ENCODE data around the gene TCEAL5. TPM values are rescaled to one million over a fixed set of nuclear protein-coding genes. Genes with fewer than 3 reads are reported as not detected.
"Not testable (repeated sequence)": the region's sequence is repeated elsewhere in the genome, so short reads cannot be mapped to it uniquely, and the experiment has no call there.

The TCEAL5 gene, protein sequence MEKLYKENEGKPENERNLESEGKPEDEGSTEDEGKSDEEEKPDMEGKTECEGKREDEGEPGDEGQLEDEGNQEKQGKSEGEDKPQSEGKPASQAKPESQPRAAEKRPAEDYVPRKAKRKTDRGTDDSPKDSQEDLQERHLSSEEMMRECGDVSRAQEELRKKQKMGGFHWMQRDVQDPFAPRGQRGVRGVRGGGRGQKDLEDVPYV
- not detected in 2 replicates for total RNA-seq (2014; rRNA removed; shearing (Covaris generic))
- not detected in 2 replicates for polyA plus RNA-seq (2014; cell fraction: nucleus; rRNA removed)

DNA sequence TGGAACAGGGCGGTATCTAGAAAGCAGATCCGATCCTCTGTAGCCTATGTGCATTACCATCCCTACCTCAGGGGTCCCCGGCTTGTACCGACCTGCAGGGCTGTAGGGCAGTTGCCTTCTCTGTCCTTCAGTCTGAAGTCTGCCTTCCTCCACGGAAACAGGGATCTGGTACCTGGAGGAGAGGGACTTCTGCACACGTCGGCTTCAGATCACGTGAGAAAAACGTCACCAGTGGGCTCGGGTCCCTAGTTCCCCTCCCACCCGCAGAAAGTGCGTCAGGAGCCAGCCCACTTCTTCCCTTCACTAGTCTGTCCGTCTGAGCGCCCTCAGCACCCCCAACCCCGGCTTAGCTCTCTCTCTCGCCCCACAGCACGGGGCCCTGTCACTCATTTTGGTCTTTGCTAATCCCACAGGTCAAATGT, at the start of gene TCEAL5:
TCEAL5 (minus strand) TSS at position 170 of the 422 bp plus-strand sequence. CDS start 2,187 bp downstream, outside the sequence.
- DNase-seq (ENCODE audit: extremely low read depth, low read depth), result no peak

DNA sequence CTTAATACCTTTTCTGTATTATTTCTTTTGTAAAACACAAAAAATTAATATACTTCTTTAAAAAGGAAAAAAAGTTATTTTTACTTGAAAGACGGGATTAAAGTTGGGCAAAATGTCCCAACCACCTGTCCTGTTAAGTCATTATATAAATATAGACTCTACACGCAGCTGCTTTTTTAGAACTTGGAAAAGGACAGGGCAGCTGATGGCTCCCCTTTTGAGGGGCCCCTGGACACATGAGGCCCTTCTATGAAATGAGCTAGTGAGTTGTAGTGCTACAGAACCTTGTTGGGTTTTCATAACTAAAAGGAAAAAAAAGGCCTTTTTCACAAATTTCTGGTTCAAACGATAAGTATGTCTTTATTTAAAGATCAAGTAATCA, 34.8 kb upstream of the TCEAL5 start:
- DNase-seq (ENCODE audit: extremely low read depth, low read depth), result no peak

DNA sequence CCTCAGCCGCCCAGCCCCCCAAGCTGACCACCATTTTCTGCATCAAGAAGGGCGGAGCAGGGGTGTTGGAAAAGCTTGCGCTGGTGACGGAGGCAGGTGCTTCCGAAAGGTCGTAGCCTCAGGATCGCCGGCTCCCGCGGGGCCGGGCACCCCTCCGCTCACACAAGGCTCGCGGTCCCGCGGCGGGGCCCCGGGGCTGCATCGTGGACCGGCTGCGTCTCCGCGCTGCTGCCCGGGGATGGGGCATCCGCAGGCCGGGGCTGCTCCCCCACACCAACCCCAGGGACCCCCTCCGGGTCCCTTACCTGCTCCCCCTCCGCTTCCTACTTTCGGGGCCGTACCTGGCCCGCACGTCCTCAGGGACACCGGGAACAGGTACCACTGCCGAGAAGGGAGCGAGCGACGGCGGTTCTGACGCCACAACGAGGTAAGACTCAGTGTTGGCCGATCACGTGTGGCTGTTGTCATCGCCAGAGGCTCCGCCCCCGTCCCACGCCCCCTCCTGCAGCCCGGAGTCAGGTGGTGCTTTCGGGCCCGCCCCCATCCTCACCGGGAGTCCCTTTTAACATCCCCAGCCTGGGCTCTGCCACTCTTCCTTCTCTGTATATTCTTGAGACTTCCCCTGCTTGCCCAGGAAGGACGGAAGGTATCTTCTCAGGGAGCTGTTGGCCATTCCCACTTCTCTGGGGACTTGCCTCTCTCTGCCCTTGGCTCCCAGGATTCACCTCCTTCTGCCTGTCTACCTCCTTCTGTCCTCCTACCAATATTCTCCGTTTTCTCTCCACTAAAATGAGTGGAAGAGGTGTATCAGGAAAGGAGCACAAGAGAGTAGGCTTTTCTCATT, 34.2 kb upstream of the TCEAL5 start, which contains the start of gene BEX2:
BEX2 (minus strand) TSS at position 436 of the 844 bp plus-strand sequence. CDS start 1,014 bp downstream, outside the sequence.
- DNase-seq (ENCODE audit: extremely low read depth, low read depth), result peak; percentile 60

DNA sequence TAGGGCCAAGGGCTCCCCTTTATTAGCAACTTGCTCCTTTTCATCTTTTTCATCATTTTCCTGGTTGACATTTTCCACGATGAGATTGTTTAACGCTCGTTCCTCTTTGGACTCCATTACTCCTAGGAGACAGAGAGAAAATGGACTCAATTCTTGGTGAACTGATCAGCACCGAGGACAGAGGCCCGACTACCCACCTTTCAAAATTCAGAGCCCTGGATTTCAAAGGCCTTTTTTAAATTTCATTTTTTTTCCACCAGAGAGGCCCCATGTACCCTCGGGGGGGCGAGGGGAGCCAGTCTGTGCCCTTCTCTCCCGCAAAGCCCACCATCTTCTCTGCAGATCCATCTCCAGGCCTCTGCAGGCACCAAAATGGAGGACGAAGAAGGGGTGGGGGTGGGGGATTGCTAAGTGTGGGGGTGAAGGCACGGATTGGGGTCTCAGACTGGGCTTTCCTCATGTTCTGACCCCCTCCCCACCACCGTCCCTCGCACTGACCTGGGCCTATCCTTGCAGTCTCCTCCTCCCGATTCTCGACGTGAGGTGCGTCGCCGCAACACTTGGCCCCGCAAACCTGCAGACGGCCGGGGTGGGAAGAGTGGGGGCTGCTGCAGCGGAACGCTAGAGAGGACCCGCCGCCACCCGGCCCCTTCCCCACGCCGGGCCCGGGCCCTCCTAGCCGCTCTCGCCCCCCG, 33.5 kb upstream of the TCEAL5 start:
- DNase-seq (ENCODE audit: extremely low read depth, low read depth), result no peak

DNA sequence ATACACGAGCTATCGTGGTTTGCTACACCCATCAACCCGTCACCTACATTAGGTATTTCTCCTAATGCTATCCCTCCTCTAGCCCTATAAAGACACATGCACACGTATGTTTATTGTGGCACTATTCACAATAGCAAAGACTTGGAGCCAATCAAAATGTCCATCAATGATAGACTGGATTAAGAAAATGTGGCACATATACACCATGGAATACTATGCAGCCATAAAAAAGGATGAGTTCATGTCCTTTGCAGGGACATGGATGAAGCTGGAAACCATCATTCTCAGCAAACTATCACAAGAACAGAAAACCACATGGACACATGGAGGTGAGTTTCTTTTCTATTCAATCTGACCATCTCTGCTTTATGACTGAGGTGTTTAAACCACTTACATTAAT, 29.1 kb upstream of the TCEAL5 start:
- DNase-seq (ENCODE audit: extremely low read depth, low read depth), result not testable (repeated sequence)

DNA sequence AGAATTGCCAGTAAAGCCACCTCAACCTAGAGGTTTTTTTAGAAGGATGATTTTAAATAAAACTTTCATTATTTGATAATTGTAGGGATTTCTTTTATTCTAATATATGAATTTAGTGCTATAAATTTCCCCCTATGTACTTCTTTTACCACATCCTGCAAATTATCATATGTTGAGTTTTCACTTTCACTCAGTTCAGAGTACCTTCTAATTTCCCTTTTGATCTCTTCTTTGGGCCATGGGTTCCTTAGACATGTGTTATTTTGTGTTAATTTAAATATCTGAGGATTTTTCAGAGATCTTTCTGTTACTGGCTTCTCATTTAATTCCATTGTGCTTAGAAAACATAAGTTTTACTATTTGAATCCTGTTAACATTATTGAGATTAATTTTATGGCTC, 28.2 kb upstream of the TCEAL5 start:
- DNase-seq (ENCODE audit: extremely low read depth, low read depth), result no peak

DNA sequence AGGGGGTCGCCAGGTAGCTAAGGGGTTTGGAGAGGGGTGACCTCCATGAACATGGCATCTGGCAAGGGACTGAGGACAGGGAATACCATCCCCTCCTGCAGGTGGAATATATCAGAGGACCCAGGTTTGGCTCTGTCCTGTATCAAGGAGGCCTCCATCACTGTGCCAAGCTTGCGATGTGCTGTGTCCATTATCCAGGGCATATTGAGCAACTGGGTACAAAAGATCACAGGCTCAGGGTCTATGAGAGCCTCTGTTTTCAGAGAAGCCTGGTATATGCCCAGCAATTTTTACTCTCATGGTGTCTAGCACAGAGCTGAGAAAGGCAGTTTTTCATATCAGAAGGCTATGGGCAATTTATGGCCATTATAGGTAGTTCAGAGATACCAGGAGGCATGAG, 16.6 kb upstream of the TCEAL5 start:
- no peak for DNase-seq (ENCODE audit: extremely low read depth, low read depth)

DNA sequence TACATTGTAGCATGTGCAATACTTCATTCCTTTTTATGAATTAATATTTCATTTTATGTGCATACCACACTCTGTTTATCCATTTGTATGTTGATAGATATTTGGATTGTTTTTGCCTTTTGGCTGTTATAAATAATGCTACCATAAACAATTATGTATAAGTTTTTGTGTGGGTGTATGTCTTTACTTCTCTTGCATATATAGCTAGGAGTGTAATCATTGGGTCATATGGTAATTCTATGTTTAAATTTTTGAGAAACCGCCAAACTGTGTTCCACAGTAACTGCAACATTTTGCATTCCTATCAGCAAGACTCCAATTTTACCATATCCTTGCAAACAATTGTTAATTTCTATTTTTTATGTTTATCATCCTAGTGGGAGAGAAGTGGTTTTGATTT, 3.1 kb upstream of the TCEAL5 start:
- DNase-seq (ENCODE audit: extremely low read depth, low read depth), result no peak

DNA sequence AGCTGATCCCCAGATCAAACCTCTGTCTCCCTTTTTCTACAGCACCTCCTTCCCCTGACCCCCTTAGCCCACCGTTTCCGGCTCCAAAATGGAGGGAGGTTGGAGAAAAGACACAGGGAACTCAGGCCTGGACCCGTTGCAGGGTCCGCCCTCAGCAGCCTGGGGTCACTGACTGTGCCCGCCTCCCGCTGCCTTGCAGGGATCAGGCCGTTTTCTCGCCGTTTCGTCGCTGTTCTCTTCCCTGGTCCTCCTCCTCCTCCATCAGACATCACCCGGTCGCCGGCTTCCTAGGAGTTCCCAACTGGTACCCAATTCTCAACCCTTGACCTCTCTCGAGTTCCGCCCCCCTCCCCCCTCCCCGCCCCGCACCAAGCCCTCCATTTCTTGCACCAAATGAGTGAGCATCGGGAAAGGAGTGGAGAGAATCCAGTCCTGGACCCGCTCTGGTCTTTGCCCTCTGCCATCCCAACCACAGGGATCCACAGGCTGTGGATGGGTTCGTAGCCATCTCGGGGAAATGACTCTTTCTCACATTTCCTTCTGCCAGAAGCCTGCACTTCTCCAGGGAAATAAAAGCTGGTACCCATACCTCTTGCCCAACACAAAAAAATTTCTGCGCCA, 493 bp downstream of the TCEAL5 start:
- no peak for DNase-seq (ENCODE audit: extremely low read depth, low read depth)

DNA sequence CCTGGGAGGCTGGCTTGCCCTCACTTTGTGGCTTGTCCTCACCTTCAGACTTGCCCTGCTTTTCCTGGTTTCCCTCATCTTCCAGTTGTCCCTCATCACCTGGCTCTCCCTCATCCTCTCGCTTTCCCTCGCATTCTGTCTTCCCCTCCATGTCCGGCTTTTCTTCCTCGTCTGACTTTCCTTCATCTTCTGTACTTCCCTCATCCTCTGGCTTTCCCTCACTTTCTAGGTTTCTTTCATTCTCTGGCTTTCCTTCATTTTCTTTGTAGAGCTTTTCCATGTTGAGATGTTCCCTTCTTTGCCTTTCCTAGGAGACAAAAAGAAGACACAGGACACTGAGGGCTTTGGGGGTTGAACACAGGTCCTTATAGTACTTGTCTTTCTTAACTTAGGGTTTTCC, 2.3 kb downstream of the TCEAL5 start:
- DNase-seq (ENCODE audit: extremely low read depth, low read depth), result no peak

DNA sequence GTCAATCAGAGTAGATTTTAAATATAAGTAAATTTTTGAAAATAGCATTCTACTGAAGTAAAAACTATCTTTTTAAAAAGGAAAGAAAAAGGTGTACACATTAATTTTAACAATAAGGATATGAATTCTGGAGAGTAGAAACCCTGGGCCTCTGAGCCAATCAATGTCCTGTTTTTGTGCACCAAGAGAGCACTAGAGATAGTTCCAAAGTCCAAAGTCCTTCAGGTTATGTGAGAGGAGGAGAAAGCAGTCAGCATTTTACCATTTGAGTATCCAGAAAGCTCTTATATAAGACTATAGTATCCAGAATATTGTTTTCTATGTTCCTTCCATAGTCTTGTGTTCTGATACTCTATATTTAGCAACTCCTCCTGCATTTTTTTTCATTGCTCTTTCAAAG, 18.3 kb downstream of the TCEAL5 start:
- no peak for DNase-seq (ENCODE audit: extremely low read depth, low read depth)

DNA sequence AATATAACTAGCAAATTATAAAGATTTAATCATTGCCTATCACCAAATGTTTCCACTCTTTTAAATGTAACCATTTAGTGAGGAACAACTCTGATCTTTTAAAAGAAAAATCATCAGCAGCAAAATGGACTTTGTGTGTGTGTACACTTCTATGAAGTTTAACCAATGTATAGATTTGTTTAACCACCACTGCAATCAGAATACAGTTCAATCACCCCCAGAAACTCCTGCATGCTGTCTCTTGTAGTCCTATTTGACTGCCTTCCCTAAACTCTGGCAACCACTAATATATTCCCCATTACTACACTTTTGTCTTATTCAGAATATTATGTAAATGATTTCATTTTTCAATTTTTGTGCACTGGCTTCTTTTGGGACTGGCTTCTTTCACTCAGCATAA, 19.9 kb downstream of the TCEAL5 start:
- no peak for DNase-seq (ENCODE audit: extremely low read depth, low read depth)

DNA sequence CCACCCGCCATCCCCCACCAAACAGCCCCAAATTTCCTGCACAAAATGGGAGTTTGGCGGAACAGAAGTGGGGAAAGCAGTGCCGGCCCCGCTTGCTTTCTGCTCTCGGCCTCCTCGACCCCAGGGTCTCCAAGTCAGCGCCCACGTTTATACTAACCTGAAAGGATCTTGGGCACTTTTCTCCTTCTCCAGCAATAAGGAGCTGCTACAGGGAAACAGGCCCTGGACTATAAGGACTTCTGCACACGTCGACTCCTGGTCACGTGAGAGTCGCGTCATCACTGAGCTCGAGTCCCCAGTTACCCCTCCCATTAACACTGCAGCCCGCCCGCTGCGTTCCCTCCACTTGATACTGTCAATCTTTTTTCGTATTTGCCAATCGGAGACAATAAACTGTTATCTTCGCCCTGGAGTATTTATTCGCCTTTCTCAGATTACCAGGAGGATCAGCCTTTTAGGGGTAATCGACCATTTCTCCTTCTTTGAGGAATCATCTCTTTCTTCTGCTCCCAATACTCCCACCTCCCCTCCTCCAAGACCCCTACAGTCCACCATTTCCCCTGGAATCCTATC, 21.5 kb downstream of the TCEAL5 start, which contains the start of gene TCEAL8:
TCEAL8 (minus strand) TSS at position 235 of the 573 bp plus-strand sequence. CDS start 1,176 bp downstream, outside the sequence.
- peak; percentile 62 for DNase-seq (ENCODE audit: extremely low read depth, low read depth)

DNA sequence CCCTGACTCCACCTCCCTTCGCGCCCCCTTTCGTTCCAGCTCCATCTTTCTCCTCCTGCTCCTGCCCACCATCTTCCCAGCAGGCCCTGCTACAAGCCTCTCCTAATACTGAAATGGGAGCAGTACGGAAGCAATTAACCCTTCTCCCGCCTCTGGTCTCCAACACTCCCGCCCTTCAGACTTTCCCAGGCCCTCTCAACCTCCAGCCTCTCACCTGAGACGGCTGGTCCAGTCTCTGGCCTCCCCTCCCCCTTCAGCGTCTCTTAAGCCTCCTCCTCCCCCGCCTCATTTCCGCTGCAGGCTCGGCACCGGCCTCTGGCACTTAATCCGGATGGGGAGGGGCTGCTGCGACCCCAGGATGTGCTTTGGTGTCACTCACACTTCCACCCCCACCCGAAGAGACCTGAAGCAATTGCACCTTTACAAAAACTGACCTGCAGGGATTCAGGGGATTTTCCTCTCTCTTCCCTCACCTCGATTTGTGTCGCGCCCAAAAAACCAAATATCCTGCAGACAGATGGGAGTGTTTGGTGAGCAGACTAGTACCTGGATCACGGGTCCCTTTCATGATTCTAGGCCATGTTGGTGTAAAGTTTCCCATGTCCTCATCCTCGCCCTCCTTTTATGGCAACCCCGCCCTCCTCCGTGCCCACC, 22.3 kb downstream of the TCEAL5 start:
- no peak for DNase-seq (ENCODE audit: extremely low read depth, low read depth)

DNA sequence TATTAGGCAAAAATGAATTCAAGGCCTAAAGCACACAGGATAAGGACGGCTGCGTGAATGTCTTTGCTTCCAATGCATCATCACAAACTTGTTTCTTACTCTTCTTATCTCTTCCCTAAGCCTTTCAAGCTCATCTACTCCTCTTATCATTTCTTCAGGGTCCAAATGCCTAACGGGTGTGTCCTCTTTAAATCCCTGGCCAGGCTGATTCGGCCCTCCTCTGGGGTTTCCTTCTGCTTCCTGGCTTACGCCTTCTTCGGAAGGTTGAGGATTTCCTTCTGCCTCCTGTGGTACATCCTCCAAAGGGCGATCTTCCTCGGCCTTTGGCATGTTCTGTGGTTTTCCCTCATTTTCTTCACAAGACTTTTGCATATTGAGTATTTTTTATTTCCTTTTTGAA, 22.9 kb downstream of the TCEAL5 start:
- no peak for DNase-seq (ENCODE audit: extremely low read depth, low read depth)

DNA sequence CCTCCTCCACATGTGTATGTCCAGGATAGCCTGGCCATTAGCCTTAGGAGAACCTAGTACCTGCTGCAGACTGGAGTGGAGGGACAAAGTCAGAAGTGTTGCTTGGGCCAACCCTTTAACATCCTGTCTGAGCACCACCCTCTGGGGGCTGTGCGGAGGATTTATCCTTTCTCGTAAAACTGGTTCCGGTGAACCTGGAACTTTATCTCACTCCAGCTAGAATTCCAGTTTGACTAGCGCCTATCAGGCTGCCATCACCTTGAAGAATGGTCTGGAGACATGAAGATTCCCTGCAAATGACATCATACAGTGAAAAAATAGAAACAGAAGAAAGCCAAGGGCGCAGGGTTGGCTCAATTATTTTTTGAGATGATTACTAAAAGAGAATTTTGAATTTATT, 25.6 kb downstream of the TCEAL5 start:
- no peak for DNase-seq (ENCODE audit: extremely low read depth, low read depth)

DNA sequence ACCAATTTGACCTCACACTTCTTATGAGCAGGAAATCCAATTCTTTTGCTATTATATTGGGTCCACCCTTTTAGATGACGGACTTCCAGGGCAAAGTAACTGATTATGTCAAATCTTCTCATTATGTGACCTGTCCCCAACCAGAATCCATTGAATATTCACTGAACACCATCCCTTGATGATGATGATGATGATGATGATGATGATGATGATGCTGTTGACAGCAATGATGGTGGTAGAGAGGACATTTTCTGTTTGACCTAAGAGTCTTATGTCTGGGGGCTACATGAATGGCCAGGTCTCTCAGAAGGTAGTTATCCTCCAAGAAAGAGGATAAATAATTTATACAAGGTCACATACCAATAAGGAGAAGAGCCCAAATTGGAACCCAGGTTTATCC, 26.7 kb downstream of the TCEAL5 start:
- DNase-seq (ENCODE audit: extremely low read depth, low read depth), result no peak

DNA sequence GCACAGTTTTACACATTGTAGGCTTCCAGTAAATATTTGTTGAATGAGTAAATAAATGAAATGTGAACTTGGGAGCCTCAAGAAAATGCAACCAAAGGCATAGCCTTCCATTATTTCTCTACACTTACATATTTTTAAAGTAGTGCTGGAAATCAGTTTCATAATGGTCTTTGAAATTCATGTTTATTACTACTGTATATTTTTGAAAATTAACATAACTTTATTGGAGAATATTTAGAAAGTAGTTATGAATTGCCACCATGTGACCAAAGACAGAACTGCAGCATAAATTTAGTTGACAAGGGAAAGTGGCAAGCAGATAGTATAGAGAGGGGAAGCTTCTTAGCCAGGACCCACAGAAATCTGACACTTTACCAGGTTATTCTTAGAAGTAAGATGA, 28.0 kb downstream of the TCEAL5 start:
- peak; percentile 14 for DNase-seq (ENCODE audit: extremely low read depth, low read depth)

DNA sequence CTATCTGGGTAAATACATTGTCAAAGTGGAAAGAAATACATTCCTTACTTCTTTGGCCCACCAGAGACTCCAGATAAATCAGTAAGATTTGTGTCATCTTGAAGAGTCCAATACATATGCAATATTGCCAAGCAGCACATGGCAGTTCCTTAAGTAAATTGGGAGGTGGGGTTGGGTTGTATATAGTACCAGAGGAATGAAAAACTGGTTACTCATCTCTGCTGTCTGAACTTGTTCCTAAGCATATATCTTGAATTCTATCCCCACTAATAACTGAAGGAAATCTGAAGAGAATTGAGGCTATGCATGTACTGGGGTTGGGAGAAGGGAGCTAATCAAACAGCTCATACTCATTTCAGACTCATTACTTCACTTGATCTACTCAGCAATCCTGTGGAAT, 36.4 kb downstream of the TCEAL5 start:
- DNase-seq (ENCODE audit: extremely low read depth, low read depth), result no peak

DNA sequence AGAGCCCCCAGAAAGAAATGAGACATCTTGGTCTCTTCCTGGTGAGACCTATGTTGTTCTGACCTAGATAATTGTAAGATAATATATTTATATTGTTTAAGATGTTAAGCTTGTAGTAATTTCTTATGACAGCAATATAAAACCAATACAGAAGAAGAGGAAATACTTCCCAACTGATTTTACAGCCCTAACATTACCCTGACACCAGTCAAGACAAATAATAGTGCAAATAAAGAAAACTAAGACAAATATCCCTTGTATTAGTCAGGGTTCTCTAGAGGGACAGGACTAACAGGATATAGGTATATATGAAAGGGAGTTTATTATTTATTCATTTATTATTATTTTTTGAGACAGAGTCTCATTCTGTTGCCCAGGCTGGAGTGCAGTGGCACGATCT, 40.3 kb downstream of the TCEAL5 start:
- no peak for DNase-seq (ENCODE audit: extremely low read depth, low read depth)

Measured in NCI-H460 (cell line).